Measurements from ENCODE around the gene KCNK3.
A peak's percentile ranks its signal among the peaks of the same experiment; 100 is the strongest.
"Not testable (repeated sequence)": the region's sequence is repeated elsewhere in the genome, so short reads cannot be mapped to it uniquely, and the experiment has no call there.

The KCNK3 gene

GRCh38 chr2:26756337-26756736 lies 63.8 kb downstream of the KCNK3 start:
- DNase-seq (ENCODE audit: low read depth), result no peak

- no peak for DNase-seq (ENCODE audit: low read depth)
Observed at GRCh38 chr2:26757873-26758789, 65.6 kb downstream of the KCNK3 start.

GRCh38 chr2:26758790-26759321 lies 66.3 kb downstream of the KCNK3 start:
- no peak for DNase-seq (ENCODE audit: low read depth)

- no peak for DNase-seq (ENCODE audit: low read depth)
Observed at GRCh38 chr2:26759845-26760244, 67.3 kb downstream of the KCNK3 start.

GRCh38 chr2:26760991-26761390 lies 68.5 kb downstream of the KCNK3 start:
- DNase-seq (ENCODE audit: low read depth), result not testable (repeated sequence)

- DNase-seq (ENCODE audit: low read depth), result no peak
Observed at GRCh38 chr2:26763019-26763418, 70.5 kb downstream of the KCNK3 start.

GRCh38 chr2:26764078-26764887 lies 71.8 kb downstream of the KCNK3 start, which contains the start of gene SLC35F6:
TSS of gene SLC35F6 (plus strand) at chr2:26764284. CDS start at chr2:26764350, 66 bp downstream.
- peak; percentile 74 for DNase-seq (ENCODE audit: low read depth)

GRCh38 chr2:26764906-26765305 lies 72.4 kb downstream of the KCNK3 start:
- no peak for DNase-seq (ENCODE audit: low read depth)

- no peak for DNase-seq (ENCODE audit: low read depth)
Observed at GRCh38 chr2:26765475-26766200, 73.1 kb downstream of the KCNK3 start.

GRCh38 chr2:26767129-26767528 lies 74.6 kb downstream of the KCNK3 start:
- DNase-seq (ENCODE audit: low read depth), result no peak

- DNase-seq (ENCODE audit: low read depth), result no peak
Observed at GRCh38 chr2:26767894-26768487, 75.5 kb downstream of the KCNK3 start.

- DNase-seq (ENCODE audit: low read depth), result no peak
Observed at GRCh38 chr2:26768759-26769088, 76.2 kb downstream of the KCNK3 start.

GRCh38 chr2:26769089-26769761 lies 76.7 kb downstream of the KCNK3 start:
- DNase-seq (ENCODE audit: low read depth), result peak; percentile 26

GRCh38 chr2:26770986-26771586 lies 78.6 kb downstream of the KCNK3 start:
- no peak for DNase-seq (ENCODE audit: low read depth)

GRCh38 chr2:26772064-26773001 lies 79.8 kb downstream of the KCNK3 start:
- no peak for DNase-seq (ENCODE audit: low read depth)

GRCh38 chr2:26776195-26776800 lies 83.8 kb downstream of the KCNK3 start:
- no peak for DNase-seq (ENCODE audit: low read depth)

GRCh38 chr2:26778098-26778497 lies 85.6 kb downstream of the KCNK3 start:
- DNase-seq (ENCODE audit: low read depth), result no peak

- DNase-seq (ENCODE audit: low read depth), result no peak
Observed at GRCh38 chr2:26778507-26778906, 86.0 kb downstream of the KCNK3 start.

GRCh38 chr2:26780203-26780760 lies 87.8 kb downstream of the KCNK3 start:
- DNase-seq (ENCODE audit: low read depth), result no peak
